GM19099 (cell line): ENCODE results near the gene CATSPER1.

Experiments
- POLR2A ChIP-seq: IDR thresholded peaks from 3 replicates; pipeline ENCODE4 v1.6.1; 2011; ENCODE audit warnings: low read depth; ENCODE audit not compliant: insufficient read length; ENCODE audit errors: extremely low read depth

Gene CATSPER1

GRCh38 chr11:66015936-66016792 is 10.1 kb downstream of the CATSPER1 start:
- TF ChIP-seq POLR2A = no peak

GRCh38 chr11:66015454-66015881 is 10.8 kb downstream of the CATSPER1 start:
- TF ChIP-seq POLR2A = no peak

DNA sequence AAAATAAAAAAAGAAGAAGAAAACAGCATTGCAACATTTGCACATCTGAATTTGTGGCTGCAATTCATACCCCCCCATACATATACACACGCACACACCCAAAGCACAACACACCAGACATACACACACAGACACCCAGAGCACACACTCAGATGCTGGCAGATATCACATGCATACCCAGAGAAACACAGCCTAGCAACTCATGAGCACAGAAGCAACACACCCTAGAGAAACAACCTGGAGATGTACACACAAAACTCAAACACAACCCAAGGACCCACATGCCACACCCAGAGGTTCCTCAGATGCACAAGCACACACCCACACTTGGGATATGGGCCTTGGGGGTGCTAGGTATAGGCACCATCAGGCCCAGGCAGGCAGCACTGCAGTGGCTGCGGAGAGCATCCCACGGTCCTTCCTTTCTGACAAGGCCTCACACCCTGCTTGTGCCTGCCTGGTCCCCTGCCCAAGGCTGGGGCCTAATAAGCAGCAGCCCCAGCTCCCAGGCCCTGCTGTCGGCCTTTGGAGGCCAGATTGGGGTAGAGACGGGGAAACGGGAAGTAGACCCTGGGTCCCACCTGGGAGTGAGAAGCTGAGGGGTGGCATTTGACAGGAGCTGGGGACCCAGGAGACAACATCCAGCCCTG is 11.3 kb downstream of the CATSPER1 start:
- TF ChIP-seq POLR2A = no peak

- no peak for TF ChIP-seq POLR2A
Measured at GRCh38 chr11:66013762-66014100, 12.5 kb downstream of the CATSPER1 start.

DNA sequence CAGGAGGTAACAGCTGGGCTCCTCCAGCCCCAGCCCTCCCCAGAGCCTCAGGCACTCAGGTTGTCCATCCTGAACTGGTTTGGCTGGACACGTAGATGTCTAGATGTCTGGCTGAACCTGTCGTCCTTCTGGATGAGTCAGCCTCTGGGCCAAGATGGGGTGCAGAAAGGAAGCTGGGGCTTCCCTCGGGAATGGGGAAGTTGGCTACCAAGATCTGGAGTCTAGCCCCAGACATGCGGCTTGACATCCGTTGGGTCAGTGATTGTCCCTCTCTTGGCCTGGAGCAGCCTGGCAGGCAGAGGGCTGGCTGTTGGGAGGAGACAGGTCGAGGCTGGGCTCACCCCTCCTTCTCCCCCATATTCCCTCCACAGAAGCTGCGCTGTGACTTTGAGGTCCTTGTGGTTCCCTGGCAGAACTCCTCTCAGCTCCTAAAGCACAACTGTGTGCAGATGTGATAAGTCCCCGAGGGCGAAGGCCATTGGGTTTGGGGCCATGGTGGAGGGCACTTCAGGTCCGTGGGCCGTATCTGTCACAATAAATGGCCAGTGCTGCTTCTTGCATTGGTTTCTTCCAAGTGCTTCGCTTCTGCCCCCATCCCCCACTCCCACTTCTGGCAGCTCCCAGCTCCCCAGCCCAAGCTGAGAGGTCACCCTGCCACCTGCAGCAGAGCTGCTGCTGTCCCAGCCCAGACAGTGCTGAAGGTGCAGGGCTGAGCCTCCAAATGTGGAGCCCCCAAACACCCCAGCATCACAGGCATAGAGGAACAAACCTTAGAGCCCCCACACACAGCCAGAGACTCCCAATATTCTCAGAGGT is 13.1 kb downstream of the CATSPER1 start:
- no peak for TF ChIP-seq POLR2A

GRCh38 chr11:66012371-66012945 is 13.8 kb downstream of the CATSPER1 start:
- TF ChIP-seq POLR2A = no peak

GRCh38 chr11:66011785-66012303 is 14.4 kb downstream of the CATSPER1 start, which contains the start of gene CST6:
CST6 (plus strand) TSS chr11:66012008; CDS start chr11:66012045, 37 bp downstream.
- TF ChIP-seq POLR2A = no peak

GRCh38 chr11:66011239-66011784 is 15.0 kb downstream of the CATSPER1 start:
- TF ChIP-seq POLR2A = no peak

GRCh38 chr11:66008468-66009101 is 17.7 kb downstream of the CATSPER1 start:
- no peak for TF ChIP-seq POLR2A

DNA sequence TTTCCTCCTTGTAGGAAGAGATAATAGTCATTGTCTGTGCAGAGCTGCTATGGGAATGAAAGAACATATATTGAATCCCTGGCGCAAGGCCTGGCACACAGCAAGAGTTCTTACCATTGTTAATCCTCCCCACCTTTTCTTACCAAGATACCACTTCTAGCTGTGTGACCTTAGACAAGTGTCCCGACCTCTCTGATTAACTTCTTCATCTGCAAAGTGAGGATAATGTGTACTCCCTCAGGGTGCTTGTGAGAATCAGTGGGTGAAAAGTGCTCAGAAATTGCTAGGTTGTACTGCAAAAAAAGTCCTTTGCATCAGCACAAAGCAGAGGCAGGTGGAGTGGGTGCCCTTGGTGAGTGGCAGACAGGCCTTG is 18.2 kb downstream of the CATSPER1 start:
- no peak for TF ChIP-seq POLR2A

DNA sequence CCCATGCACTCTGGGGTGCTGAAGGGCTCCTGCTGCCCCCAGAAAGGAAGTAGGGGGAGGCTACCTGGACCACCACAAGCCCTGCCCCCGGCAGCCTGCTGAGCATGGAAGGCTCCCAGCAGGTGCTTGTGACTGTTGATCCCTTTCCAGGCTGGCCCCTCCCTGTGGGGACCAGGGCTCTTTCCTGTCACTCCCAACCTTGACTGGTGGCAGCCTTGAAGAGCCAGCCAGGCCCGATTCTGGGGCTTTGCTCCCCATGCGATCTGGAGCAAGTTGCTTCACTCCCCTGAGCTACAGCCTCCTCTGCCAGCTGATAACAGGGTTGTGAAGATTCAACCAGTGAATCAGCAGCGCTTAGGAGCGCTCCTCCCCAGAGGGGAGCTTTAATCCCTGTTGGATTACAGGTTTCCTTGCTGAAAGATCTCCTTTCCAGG is 19.1 kb downstream of the CATSPER1 start:
- TF ChIP-seq POLR2A = no peak

DNA sequence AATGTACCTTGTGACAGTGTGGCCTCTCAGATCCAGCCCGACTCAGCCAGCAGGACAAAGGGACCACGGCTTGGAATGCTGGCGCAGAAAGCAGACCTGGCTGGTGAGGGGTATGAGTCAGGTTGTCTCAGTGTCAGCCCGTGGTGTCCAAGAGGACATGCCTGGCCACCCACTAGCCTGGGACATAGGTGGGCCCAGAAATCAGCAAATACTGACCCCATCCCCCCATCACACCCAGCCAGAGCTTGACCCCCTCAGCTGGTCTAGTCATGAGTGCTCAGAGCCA is 19.4 kb downstream of the CATSPER1 start:
- TF ChIP-seq POLR2A = no peak

GRCh38 chr11:66006134-66006890 is 20.0 kb downstream of the CATSPER1 start:
- TF ChIP-seq POLR2A = peak; percentile 23
